Stimulated activated CD8-positive, alpha-beta memory T cell treated with anti-CD3 and anti-CD28 coated beads, Interleukin-2, amount 100 ng/mL, for 48 hours (primary cell): ENCODE data around the gene ELL.

Experiments
- DNase-seq, 2 donors: peaks; one replicate each; pipeline ENCODE4 v3.0.0-alpha.2; 2020; ENCODE audit warnings: low read depth in 2 of 2

The ELL gene

GRCh38 chr19:18490728-18491127 is 31.1 kb downstream of the ELL start:
- DNase-seq = no peak

- DNase-seq = no peak
These were observed 32.2 kb downstream of the ELL start for GRCh38 chr19:18489627-18490184.

GRCh38 chr19:18488838-18489626 is 32.8 kb downstream of the ELL start:
- DNase-seq = no peak

- DNase-seq = no peak
These were observed 33.5 kb downstream of the ELL start for GRCh38 chr19:18488403-18488723.

DNA sequence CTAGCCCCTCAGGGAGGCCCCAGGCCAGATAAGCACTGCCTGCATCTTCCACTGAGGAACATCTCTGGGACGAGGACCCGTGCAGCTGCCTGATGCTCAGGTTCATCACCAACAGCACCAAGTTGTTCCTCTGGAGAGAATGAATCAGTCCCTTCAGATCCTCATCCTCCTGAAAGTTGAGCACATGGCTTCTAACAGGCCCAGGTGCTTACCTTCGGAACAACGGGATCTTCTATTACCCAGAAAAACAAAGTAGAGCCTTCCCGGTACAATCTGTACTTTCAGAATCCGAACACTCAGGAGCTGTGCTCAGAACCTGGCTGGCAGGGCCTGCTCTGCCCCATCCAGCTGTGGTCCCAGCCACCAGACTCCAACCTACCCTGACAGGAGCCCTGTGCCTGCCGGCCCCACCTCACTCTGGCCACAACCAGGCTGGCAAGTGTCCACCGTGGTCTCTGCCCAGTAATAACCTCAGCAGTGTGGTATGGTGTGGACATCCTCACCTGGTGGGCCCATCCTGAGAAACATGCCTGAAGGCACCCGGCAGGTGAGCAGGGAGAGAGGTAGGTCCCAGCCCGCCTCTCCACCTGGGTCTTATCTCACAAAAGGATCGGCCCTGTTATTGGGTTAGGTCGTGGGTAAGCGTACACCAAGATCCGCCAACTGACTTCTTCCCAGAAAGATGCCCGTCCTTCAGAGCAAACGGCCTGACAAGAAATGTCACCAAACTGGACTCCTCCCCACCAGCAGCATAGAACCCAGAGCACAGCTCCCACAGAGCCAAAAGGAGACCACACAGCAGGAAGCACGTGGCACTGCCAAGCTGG is 34.1 kb downstream of the ELL start:
- DNase-seq = no peak

- no peak for DNase-seq
These were observed 35.1 kb downstream of the ELL start for GRCh38 chr19:18486746-18487145.

DNA sequence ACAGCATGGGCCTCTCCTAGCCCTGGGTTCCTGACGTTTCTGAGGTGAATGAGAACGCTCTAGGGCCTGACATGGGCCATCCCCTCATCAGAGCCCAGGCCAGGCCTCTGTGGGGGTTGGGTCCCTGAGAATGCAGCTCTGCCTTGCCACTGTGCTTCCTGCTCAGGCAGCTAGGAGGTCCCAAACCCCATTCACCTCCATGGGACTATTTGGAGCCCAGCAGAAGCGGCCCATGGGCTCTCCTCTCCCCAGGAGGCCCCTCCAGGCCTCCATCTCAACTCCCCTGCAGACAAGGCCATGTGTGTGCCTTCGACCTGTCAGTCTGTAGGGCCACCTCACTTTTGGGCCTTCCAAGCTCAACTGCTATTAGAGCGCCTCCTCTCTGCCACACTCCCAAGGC is 36.9 kb downstream of the ELL start:
- no peak for DNase-seq

GRCh38 chr19:18483119-18483890 is 38.6 kb downstream of the ELL start:
- no peak for DNase-seq

DNA sequence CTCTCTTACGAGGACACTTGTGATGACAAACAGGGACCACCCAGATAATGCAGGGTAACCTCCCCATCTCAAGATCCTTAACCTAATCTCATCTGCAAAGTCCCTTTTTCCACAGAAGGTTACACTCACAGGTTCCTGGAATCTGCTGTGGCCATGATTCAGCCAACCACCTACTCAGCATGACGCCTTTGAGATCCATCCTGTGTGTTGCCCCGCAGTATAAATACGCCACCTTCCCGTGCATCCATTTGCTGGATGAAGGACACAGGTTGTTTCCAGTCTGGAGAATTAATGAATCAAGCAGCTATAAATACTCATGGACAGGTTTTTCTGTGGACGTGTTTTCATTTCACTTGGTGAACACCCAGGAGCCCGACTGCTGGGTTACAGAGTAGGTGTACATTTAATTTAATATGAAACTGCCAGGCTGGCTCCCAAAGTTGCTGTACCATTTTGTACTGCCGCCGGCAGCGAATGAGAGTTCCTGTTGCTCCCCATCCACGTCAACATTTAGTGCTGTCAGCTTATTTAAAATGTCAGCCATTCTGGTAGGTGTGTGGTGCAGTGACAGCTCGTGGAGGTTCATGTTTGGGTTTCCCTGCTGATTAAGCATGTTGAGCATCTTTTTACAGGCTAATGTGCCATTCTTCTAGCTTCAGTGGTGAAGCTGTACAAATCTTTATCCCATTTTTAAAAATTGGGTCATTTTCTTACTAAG is 40.2 kb downstream of the ELL start:
- DNase-seq = no peak

- no peak for DNase-seq
These were observed 41.7 kb downstream of the ELL start for GRCh38 chr19:18480006-18480691.

DNA sequence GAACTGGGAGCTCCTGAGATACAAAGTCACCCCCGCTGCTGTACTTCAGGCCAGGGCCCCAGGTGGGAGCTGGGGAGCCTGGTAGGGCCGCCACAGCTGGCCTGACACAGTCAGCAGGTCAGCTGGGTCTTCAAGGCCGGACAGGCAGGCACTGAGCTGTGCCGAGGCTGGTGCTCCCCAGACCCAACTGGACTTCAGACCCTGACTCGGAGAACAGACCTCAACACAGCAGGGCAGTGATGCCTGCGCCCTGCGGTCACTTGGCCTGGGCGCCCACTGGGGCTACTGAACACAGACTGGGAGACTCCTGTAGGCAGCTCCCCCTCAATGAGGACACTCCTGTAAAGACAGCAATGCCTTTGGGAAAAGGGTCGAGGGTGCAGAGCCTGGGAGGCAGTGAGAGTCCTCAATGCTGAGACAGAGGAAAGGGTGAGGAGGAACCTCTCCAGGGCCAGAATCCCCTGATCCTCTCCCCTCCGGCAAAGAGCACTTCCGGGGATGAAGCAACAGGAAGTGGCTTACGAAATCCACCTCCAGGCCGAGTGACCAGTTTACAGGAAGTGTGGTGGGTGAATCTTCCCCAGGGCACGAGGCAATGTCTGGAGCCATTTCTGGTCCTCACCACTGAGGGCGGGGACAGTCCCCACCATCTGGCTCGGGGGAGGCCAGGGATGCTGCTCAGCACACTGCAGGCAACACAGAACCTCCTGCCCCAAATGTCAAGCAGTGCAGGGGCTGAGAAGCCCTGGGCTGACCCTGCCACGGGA is 43.1 kb downstream of the ELL start:
- peak; percentile 69 to 75 for DNase-seq

DNA sequence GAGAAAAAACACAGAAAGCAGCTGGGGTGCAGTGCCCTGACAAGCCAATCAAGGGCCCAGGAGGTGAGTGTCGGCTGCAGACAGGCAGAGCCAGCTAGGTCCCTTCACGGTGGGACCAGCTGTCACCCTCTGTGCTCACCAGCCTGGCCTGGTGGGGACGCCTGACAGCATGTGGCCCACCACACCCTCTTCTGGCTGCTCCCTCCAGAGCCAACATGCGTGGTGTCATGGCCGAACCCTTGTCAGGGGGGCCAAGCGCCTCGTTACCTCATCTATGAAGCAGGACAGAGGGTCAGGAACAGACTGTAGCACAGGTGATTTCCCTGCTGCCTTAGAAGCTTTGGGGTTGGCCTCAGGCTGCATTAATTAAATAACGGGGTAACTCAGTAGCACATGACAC is 43.9 kb downstream of the ELL start:
- no peak for DNase-seq

- no peak for DNase-seq
These were observed 44.7 kb downstream of the ELL start for GRCh38 chr19:18477042-18477779.

DNA sequence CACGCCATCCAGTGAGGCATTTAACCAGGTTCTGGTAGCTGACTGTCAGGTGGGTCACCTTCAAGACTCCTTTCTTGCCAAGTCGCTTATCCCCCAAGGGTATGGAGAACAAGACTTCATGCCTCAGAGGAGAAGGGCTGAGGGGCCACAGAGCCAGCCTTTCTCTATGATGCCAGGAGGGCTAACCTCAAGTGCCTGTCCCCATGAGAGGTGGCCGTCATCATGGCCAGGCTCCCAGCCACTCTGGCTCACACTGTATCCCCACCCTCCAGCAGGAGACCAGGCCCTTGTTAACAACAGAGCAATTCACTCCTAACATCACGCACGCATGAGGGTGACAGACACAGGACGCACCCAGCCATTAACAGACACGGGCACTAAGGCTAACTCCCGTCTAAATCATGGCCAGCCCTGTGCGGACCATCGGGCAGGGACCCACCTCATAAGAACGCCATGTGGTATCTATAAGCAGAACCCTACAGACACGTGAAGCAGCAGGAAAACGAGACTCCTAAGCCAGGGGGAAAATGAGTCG is 45.3 kb downstream of the ELL start:
- no peak for DNase-seq

GRCh38 chr19:18475762-18476331 is 46.0 kb downstream of the ELL start:
- no peak for DNase-seq

GRCh38 chr19:18475004-18475453 is 46.8 kb downstream of the ELL start:
- no peak for DNase-seq

DNA sequence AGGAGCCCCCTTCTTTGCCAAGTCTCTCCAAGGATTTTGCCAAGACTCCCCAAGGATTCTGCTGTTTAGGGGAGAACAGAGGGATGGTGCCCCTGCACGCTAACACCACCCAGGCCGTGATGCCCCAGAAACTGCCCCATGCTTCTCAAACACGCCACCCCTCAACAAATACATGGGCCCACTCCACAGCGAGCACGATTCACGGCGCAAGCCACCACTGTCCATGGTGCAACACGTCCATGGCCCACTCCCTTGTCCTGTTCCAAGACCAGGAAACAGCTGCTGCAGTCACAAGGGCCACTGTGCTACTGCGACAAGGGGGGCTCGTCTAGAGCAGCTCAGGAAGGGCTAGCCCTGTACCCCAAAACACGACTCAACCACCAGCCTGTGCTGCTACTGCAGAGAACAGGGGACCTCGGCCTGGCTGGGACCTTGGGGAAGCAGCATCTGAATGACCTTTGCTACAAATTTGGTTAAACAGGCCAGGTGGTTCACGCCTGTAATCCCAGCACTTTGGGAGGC is 47.4 kb downstream of the ELL start:
- no peak for DNase-seq

- DNase-seq = no peak
These were observed 48.2 kb downstream of the ELL start for GRCh38 chr19:18473706-18474087.
